ENCODE results near the gene PRSS22.

- TF ChIP-seq EZH2 (IDR thresholded peaks at IDR 0.05; ENCODE audit: borderline replicate concordance, low read depth, low read length, severe bottlenecking) (no peak), CTCF (IDR thresholded peaks at IDR 0.05; ENCODE audit: borderline replicate concordance, extremely low read depth, low read length, poor library complexity, severe bottlenecking) (no peak)
Observed at GRCh38 chr16:2811703-2812471, 46.1 kb downstream of the PRSS22 start.

Measured in DND-41 (cell line).